GM21723 (cell line): ENCODE results near the gene SRSF5.

ENCODE experiments used
- ATAC-seq: cut with Tn5 transposase; IDR thresholded peaks from one replicate; pipeline ENCODE4 v1.9.1; 2021; ENCODE audit warnings: mild to moderate bottlenecking, moderate library complexity; ENCODE audit not compliant: unreplicated experiment

The SRSF5 gene

GRCh38 chr14:69769623-69770022 is 2.7 kb downstream of the SRSF5 start:
- no peak for ATAC-seq

- ATAC-seq = no peak
These were observed 3.6 kb downstream of the SRSF5 start for GRCh38 chr14:69770559-69770958.

- no peak for ATAC-seq
These were observed 4.2 kb downstream of the SRSF5 start for GRCh38 chr14:69771136-69771535.

- ATAC-seq = no peak
These were observed 5.4 kb downstream of the SRSF5 start for GRCh38 chr14:69772082-69773017.

GRCh38 chr14:69773571-69774276 is 6.8 kb downstream of the SRSF5 start:
- ATAC-seq = no peak

- no peak for ATAC-seq
These were observed 8.1 kb downstream of the SRSF5 start for GRCh38 chr14:69775012-69775411.

- no peak for ATAC-seq
These were observed 10.0 kb downstream of the SRSF5 start for GRCh38 chr14:69776875-69777453.

- no peak for ATAC-seq
These were observed 12.1 kb downstream of the SRSF5 start for GRCh38 chr14:69779088-69779487.

GRCh38 chr14:69780092-69780491 is 13.2 kb downstream of the SRSF5 start:
- no peak for ATAC-seq

GRCh38 chr14:69780952-69781351 is 14.0 kb downstream of the SRSF5 start:
- no peak for ATAC-seq

- no peak for ATAC-seq
These were observed 18.0 kb downstream of the SRSF5 start for GRCh38 chr14:69784942-69785341.

GRCh38 chr14:69786603-69787002 is 19.7 kb downstream of the SRSF5 start:
- no peak for ATAC-seq

GRCh38 chr14:69789118-69789640 is 22.2 kb downstream of the SRSF5 start:
- no peak for ATAC-seq

GRCh38 chr14:69792887-69793421 is 26.0 kb downstream of the SRSF5 start:
- ATAC-seq = no peak

GRCh38 chr14:69794791-69795190 is 27.8 kb downstream of the SRSF5 start:
- no peak for ATAC-seq

- no peak for ATAC-seq
These were observed 28.7 kb downstream of the SRSF5 start for GRCh38 chr14:69795691-69796090.

- no peak for ATAC-seq
These were observed 30.0 kb downstream of the SRSF5 start, which contains the start of gene SLC10A1 for GRCh38 chr14:69796797-69797500. Gene SLC10A1, minus strand, starts transcription at chr14:69797241. Its CDS starts 86 bp downstream, at chr14:69797155.

- no peak for ATAC-seq
These were observed 30.8 kb downstream of the SRSF5 start for GRCh38 chr14:69797573-69798338.

- ATAC-seq = no peak
These were observed 31.4 kb downstream of the SRSF5 start for GRCh38 chr14:69798339-69798735.

GRCh38 chr14:69803753-69804152 is 36.8 kb downstream of the SRSF5 start:
- no peak for ATAC-seq
